Activated T-helper 1 cell treated with anti-CD3 and anti-CD28 coated beads, Interleukin-2, amount 50 U/mL, for 16 hours (primary cell): ENCODE measurements around the gene TUBA1C.
A peak's percentile ranks its signal among the peaks of the same experiment; 100 is the strongest.
"Not testable (repeated sequence)": the region's sequence is repeated elsewhere in the genome, so short reads cannot be mapped to it uniquely, and the experiment has no call there.

Source experiments
- DNase-seq, 2 donors: peaks; one replicate each; pipeline ENCODE4 v3.0.0-alpha.2; 2020; ENCODE audit warnings: low read depth in 1 of 2, low spot score in 1 of 2

The TUBA1C gene

DNA sequence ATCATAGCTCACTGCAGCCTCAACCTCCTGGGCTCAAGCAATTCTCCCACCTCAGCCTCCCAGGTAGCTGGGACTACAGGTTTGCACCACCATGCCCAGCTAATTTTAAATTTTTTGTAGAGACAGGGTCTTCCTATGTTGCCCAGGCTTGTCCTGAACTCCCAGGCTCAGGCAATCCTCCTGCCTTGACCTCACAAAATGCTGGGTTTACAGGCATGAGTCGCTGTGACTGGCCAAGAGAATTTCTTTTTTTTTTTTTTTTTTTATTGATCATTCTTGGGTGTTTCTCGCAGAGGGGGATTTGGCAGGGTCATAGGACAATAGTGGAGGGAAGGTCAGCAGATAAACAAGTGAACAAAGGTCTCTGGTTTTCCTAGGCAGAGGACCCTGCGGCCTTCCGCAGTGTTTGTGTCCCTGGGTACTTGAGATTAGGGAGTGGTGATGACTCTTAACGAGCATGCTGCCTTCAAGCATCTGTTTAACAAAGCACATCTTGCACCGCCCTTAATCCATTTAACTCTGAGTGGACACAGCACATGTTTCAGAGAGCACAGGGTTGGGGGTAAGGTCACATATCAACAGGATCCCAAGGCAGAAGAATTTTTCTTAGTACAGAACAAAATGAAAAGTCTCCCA is 18.0 kb downstream of the TUBA1C start:
- not testable (repeated sequence) for DNase-seq

DNA sequence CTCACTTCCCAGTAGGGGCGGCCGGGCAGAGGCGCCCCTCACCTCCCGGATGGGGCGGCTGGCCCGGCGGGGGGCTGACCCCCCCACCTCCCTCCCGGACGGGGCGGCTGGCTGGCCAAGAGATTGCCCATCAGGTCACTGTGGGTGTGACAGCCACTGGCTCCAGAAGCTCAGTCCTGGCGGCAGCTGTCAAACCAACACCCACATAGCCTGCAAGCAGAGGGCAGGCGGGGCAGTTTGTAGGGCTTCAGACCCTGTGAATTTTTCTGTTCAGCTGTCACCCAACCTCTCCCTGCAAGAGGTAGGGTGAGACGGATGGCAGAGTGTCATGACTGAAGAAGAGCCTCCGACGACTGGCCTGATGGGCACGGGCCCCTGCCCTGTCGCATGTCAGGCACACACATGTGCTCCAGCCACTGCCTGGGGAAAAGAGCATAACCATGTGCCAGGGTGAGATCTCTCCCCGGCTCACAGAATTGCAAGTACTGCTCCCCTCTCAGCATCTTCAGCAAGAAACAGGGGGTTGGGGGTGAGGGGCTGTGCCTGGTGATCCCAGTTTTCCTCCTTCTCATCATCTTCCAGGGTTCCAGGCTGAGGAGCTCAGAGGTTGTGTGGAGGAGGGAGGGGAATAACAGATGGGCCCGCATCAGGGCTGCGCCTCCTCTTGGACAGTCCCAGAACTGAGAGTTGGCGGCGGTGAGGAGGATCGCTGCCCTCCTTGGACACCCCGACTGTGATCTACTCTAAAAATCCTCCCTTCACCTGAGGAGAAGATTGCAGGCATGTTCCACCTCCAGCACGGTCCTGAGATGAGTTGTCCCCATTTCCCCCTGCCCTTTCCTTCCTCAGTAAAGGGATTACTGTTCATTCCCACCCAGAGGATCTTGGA is 18.9 kb downstream of the TUBA1C start:
- no peak for DNase-seq

GRCh38 chr12:49284672-49285071 is 19.8 kb downstream of the TUBA1C start:
- no peak for DNase-seq

GRCh38 chr12:49287876-49288275 is 23.0 kb downstream of the TUBA1C start:
- DNase-seq = no peak

DNA sequence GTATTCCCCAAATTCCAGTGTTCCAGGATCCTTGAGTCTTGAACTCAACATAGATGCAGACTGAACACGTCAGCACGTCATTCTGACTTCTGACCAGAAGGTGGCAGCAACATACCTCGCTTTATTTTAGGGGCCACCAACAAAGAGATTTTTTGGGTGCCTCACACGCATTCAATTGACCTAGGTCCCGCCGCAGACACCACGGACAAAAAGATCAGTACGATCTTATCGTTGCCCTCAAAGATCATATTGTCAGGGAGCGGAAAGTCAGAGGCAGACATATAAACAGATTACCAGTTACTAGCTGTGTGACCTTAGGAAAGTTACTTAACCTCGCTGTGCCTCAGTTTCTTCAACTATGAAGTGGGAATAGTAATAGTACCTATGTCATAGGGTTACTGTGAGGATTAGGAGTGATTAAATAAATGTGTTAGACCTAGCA is 23.6 kb downstream of the TUBA1C start:
- peak; percentile 38 to 39 for DNase-seq

- DNase-seq = no peak
These were observed 24.2 kb downstream of the TUBA1C start for GRCh38 chr12:49288922-49289555.

- DNase-seq = no peak
These were observed 27.8 kb downstream of the TUBA1C start for GRCh38 chr12:49292729-49293055.

DNA sequence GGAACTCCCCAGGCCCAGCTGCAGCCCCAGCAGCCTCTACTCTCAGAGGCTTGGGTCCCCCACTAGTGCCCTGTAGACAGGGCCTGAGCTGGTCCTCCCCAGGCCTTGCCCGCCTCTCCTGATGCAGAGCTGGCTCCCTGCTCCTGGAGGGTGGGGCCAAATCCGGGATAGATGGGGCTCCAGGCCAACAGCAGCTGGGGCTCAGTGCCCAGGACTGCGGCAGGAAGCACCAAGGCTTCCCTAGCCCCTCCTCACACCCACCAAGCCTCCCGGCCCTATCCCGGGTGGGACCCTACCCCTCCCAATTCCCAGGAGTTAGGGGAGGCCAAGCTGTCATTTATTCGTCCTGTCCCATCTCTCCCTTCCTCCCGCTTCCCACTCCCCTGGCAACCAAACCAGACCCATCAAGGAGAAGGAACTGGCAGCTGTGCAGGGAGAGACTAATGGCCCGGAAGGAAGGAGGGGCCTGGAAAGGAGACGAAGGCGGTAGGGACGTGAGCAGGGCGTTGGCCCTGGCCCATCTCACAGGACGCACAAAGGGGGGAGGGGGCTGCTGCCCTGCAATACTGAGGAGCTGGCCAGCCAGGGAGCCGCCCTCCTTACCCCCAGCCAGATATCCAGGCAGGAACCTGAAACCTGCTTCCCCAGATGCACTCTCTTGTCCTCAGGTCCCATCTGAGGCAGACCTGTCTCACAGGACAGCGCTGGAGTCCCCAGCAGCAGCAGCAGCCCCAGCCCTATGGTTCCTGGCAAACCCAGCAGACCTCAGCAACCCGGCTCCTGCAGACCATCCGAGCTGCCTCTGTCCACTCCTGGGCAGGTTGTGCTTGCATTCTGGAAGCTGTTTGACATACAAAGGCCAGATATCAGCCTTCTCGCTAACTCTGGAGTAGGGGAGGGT is 28.4 kb downstream of the TUBA1C start:
- DNase-seq = no peak

GRCh38 chr12:49294086-49294803 is 29.4 kb downstream of the TUBA1C start:
- DNase-seq = no peak

- DNase-seq = no peak
These were observed 29.9 kb downstream of the TUBA1C start for GRCh38 chr12:49294804-49295081.

GRCh38 chr12:49295082-49295936 is 30.4 kb downstream of the TUBA1C start, which contains the start of gene PRPH:
TSS of gene PRPH (plus strand) at chr12:49295147. CDS start at chr12:49295201, 54 bp downstream.
- DNase-seq = no peak

- peak; percentile 32 to 50 for DNase-seq
These were observed 31.4 kb downstream of the TUBA1C start for GRCh38 chr12:49296034-49296835.

- no peak for DNase-seq
These were observed 32.2 kb downstream of the TUBA1C start for GRCh38 chr12:49296836-49297694.

DNA sequence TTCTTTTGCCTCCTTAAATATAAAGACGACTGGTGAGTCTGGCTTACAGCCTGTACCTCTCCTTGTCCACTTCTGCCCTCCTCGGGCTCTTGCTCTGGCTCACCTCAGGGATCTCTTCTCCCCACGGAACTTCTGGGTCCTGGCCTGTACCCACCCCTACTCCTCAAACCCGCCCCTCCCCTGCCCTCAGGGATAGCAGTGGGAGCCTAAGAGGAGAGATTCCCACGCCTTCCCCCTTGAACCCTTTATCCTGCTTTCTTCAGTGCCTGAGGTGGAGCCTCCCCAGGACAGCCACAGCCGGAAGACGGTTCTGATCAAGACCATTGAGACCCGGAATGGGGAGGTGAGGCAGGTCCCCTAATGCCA is 32.8 kb downstream of the TUBA1C start:
- no peak for DNase-seq

DNA sequence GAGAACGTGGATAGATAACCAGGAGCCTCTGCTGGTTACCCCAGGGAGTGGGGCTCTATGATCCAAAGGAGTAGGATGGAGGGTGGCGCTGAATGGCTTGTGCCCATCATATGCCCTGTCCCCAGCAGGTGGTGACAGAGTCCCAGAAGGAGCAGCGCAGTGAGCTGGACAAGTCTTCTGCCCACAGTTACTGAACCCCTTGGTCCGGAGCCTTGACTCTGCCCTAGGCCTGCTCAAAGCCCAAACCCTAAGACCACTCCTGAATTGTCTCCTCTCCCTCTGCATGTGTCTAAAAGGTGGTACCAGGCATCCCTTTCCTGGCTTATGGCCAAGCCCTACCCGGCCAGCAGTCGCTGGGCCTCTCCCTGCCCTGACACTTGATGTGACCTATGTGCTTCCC is 33.3 kb downstream of the TUBA1C start:
- DNase-seq = no peak

- DNase-seq = no peak
These were observed 36.9 kb downstream of the TUBA1C start for GRCh38 chr12:49301760-49302159.

DNA sequence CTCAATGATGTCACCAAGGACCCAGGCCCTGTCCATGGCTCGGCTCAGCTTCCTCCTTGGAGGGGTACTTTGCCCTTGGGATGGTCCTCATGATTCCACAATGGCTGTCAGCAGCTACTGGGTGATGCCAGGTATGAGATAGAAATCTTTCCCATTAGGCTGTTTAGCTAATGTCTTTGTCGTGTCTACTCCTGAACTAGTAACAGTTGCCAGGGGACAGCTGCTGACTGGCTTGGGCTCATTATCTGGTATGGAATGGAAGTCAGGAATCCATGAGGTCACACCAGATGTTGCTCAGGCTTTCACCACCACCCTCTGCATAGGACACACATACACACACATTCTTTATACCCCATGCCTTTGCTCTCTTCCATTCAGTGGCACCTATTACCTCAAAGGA is 39.3 kb downstream of the TUBA1C start:
- DNase-seq = no peak
